Stimulated activated CD4-positive, alpha-beta T cell treated with anti-CD3 and anti-CD28 coated beads, Interleukin-12 subunit alpha, Interleukin-12 subunit beta, amount 100 ng/mL, for 48 hours (primary cell): ENCODE results near the gene TNFAIP1.

Source experiments
- DNase-seq, 3 donors: peaks; one replicate each; pipeline ENCODE4 v3.0.0-alpha.2; 2020; ENCODE audit warnings: low read depth in 2 of 3, low spot score in 1 of 3

TNFAIP1 gene

GRCh38 chr17:28395426-28395825, 59.9 kb downstream of the TNFAIP1 start:
- DNase-seq: no peak

- no peak for DNase-seq
These were observed 60.4 kb downstream of the TNFAIP1 start for GRCh38 chr17:28395968-28396367.
